NCI-H128 (cell line): Measurements from ENCODE around the gene CHD6.

Experiments used
- DNase-seq: peaks from one replicate; lab custom pipeline; 2025; ENCODE audit not compliant: unreplicated experiment; lab: John Stamatoyannopoulos, UW

The CHD6 gene

GRCh38 chr20:41592516-41593216 is 25.5 kb downstream of the CHD6 start:
- no peak for DNase-seq

GRCh38 chr20:41587956-41588355 is 30.2 kb downstream of the CHD6 start:
- no peak for DNase-seq

DNA sequence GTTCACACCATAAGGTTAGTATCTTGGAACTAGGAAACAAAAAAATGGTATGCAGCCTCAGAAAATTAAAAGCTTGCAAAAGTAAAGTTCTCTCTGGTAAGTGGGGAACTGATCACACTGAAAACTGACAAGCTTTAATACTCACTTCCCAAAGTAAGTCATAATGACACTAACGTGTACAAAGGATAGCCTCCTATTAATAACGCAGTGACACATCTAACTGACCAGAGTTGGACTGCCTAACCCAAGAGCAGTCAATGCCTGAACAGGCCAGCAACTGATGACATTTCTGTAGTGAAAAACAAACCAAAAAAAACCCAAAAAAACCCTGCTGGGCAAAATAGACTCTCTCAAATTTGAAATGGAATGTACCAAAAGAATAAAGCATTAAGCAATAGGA is 30.7 kb downstream of the CHD6 start:
- DNase-seq, result no peak

- DNase-seq, result no peak
Measured at GRCh38 chr20:41586772-41587171, 31.4 kb downstream of the CHD6 start.

- no peak for DNase-seq
Measured at GRCh38 chr20:41580350-41580749, 37.8 kb downstream of the CHD6 start.

GRCh38 chr20:41577129-41578009 is 40.8 kb downstream of the CHD6 start:
- no peak for DNase-seq

GRCh38 chr20:41575412-41575811 is 42.8 kb downstream of the CHD6 start:
- DNase-seq, result no peak

DNA sequence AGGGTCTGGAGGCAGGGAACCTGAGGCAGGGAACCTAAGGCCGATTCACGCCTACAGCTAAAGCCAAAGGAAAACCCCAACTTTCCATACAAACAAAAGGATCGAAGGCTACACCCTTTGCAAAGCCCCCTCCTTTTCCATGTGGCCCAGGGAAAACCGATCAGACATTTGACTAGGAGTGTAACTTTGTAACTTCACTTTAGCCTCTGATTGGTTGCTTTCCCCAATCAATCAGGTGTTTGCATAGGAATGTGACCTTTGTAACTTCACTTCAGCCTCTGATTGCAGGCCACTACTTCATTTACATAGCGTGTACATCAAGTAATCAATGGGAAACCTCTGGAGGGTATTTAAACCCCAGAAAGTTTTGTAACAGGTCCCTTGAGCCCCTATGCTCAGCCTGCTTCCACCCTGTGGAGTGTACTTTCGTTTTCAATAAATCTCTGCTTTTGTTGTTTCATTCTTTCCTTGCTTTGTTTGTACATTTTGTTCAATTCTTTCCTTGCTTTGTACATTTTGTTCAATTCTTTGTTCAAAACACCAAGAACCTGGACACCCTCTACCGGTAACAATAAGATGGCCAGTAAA is 43.3 kb downstream of the CHD6 start:
- no peak for DNase-seq

- DNase-seq, result no peak
Measured at GRCh38 chr20:41573955-41574354, 44.2 kb downstream of the CHD6 start.

DNA sequence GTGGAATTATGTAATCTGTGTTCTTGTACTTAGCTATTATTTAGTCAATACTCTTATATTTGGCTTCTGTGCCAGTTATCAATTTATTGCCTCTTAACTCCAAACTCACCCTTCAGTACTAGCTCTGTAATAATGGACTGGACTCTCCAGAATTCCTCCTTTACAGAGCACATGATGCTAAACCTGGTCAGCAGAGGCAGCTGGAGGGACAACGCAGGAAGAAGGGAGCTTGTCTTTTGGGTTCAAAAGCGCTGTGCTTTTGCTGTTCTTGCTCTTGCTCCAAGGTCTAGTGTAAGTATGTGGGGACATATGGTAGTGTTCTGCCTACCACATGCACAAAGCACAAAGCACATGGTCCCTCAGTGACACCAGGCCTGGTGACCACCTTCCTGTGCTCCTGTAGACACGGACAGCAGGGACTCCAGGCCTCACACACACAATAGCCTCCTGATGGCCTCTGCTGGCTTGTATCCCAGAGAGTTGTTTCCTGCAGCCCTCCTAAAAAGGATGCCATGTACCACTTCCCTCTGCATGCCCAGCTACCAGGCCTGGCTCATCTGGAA is 46.1 kb downstream of the CHD6 start:
- no peak for DNase-seq

DNA sequence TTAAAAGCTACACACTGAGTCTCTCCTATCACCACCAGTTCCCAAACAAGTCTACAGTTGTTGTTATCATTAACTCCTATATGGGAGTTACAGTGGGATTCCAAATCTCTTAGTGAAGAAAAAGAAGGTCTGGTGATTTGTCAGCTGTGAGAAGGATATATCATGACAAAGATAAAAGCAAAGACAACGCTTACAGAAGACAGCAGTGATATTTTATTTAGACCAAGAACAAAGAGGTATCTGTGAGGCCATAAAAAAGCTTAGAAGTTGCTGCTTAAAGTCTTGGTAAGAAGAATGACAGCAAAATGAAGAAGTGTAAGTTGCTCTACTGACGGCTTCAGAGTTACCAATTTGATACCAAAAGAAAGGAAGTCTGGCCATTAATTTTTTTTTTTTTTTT is 47.2 kb downstream of the CHD6 start:
- DNase-seq, result no peak

DNA sequence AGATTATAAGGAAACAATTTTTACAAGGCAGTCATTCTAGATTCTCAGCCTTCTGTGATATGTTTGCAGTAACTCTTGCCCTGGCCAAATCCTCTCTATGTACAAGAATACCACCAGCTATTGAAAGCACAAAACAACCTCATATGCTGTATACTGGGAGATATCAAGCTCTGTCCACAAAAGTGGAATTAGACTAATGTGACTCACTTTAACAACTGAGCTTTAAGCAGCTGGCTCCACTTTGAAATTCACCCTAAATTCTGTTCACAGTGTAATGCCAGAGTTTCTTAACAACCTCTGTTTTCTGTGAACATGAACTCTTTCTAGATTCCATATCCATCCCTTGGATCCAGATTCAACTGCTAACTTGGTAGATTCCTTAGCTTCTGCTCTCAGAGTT is 47.6 kb downstream of the CHD6 start:
- no peak for DNase-seq

DNA sequence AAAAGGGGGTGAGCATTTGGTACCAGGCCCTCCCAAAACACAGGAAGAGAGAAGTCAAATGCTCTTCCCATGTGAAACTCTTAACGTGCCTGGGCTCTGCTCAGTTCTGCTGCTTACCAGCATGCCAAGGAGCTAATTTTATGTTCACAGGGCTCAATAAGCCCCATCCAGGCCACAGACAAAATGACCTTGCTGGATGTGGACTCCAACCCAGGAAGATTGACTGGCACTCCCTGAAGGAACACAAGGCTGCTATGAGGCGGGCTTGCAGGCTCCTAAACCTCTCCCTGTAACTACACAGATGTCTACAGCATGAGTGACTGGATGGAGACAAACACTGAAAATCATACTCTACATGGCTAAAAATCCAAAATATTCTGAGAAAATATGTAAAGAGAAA is 50.6 kb downstream of the CHD6 start:
- DNase-seq, result no peak

- no peak for DNase-seq
Measured at GRCh38 chr20:41566896-41567527, 51.2 kb downstream of the CHD6 start.

DNA sequence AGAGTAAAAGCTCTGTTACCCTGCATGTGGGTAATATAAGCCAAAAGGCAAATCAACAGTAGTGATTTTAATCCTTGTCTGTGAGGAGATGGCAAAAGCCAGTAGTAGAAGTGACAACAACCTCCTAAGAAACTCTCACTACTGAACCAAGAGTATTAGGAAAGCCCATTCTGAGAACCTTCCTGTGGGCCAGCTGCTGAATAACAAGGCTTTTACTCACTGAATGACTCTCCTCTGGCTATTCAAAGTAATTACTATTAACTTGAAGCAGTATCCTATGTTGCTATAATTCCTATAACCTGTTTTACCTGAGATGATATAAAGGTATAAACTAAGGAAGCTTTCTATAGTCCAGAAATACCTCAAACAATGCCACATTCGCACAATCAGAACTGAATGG is 55.1 kb downstream of the CHD6 start:
- no peak for DNase-seq

DNA sequence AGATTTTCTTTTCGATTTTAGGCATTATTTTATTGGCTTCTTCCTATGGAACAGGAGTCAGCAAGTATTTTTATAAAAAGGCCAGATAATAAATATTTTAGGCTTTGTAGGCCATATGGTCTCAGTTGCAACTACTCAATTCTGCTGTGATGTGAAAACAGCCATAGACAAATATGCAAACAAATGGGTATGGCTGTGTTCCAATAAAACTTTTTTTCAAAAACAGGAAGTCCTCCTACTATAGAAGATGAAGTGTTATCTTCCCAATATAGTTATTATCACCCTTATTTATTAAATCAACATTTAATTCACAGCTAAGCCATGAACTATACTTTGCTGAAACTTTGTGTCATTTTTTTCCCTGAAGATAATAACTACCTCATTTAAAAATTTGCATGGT is 57.2 kb downstream of the CHD6 start:
- no peak for DNase-seq

DNA sequence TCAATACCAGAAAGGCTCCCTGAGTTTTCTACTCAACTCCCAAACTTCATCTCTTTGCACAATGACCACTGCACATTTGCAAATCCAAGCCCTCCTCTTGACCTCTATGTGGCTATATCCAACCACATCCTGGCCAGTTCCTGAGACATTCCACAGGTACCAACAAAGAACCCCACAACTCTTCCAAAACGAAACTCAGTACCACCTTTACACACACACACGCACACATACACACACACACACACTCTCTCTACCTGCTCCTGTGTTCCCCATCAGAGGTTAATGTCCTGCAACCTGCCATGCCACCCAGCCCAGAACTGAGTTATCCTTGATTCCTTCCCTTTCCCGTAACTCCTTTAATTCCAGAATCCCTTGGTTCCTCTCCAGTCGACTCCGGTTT is 58.5 kb downstream of the CHD6 start:
- DNase-seq, result no peak

DNA sequence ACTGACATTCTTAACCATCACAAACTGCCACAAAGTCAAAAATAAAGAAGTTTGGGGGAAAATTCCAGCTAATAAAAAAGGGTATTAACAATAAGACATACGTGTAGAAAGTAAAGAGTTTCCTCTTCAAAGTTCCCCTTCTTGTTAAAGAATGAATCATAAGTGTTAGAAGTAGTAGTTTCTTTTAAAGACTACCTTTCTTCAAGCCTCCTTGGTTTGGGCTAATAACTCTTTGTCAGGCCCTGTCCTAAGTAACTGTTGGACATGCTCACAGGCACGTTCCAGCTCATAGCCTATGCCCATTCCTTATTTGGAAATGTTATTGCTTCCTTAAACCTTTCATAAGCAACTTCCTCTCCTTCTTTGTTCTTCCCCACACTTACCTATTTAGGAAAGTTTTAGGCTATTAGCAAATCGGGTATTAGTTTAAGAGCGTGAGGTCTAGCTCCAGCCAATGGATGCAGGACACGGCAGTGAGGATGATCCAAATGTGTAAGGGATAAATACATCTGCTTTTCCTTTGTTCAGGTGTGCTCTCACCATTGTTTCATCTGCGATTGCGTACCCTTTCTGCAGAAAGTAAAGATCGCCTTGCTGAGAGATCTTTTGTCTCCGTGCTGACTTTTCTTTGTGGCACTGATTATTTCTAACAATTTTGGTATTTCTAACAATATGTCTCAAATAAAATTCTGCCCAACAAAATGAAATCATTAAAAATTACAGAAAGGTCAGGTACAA is 64.9 kb downstream of the CHD6 start:
- no peak for DNase-seq

DNA sequence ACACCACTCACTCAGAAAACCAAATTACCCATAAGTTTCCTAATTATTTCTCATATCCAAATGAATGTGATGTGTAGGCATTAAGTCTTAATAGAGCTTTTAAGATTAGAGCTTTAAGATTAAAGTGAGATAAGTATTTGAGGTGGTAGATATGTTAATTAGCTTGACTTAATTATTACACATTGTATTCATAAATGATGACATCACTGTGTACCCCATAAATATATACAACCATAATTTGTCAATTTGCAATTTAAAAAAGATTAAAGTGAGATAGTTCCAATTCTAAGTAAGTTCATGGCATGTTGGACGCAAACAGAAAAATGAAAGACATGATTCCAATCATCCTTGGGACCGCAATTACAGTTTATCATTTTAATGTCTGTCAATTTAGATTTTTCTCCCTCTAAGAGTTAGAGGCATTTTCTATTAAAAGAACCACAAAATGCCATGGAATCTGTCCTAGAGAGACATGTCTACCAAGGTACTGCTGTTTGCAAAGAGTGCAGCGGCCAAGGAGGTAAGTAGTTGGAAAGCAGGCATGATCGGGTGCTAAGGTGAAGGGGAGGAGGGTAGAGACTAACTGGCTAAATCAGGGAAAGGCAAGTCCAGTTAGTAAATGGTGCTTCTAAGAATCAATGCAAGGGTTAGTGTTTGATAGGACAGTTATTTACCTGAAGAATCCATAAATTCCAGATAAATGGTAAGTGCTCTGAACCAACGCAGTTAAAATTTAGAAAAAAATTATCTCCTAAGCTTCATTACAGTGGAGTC is 65.7 kb downstream of the CHD6 start:
- DNase-seq, result no peak
